Measurements from ENCODE around the gene TLL2.

Gene TLL2

DNA sequence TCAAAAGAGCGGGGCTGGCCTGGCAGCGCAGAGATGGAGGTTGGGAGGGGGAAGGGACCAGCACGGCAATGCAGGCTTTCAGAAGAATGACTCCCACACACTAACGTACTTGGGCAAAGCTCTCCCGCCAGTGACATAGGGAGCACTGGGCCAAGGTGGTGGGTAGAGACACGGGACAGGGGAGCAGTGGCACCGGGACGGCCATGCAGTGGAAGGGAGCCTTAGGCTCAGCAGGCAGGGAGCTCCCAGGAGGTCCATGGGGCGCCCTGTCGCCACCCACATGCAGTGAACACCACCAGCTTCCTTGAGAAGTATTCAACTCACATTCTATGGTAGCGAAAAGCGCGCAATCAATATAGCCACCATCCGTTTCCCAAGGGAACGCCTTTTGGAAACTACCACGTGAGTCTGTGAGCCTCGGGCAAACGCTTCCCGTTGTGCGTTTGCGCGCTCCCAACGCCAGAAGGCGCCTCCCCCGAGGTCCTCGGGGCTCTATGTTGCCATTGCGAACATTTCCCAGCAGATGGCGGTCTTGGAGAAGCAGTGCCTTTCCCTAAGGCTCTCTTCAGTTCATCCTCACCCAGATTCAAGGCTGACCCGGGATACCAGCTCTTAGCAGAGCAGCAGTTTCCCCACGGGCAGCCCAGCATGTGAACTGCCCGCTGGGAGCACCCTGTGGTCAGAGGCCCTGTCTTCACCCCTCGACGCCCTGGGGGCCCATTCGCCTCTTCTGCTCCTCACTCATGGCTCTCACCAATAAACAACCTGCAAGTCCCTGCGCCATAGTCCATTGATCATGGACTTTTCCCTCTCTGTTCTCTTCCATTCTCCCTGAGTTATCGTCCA lies 138.5 kb downstream of the TLL2 start:
- H3K4me3 ChIP-seq (ENCODE audit: low read depth, low read length) = peak overlapping the region; percentile 46
- DNase-seq (ENCODE audit: low read depth) = peak; percentile 72
- TF ChIP-seq, protein P1, sequence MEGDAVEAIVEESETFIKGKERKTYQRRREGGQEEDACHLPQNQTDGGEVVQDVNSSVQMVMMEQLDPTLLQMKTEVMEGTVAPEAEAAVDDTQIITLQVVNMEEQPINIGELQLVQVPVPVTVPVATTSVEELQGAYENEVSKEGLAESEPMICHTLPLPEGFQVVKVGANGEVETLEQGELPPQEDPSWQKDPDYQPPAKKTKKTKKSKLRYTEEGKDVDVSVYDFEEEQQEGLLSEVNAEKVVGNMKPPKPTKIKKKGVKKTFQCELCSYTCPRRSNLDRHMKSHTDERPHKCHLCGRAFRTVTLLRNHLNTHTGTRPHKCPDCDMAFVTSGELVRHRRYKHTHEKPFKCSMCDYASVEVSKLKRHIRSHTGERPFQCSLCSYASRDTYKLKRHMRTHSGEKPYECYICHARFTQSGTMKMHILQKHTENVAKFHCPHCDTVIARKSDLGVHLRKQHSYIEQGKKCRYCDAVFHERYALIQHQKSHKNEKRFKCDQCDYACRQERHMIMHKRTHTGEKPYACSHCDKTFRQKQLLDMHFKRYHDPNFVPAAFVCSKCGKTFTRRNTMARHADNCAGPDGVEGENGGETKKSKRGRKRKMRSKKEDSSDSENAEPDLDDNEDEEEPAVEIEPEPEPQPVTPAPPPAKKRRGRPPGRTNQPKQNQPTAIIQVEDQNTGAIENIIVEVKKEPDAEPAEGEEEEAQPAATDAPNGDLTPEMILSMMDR (IDR thresholded peaks at IDR 0.05; ENCODE audit: control insufficient read depth, extremely low read depth, insufficient read depth) = peak; percentile 98

DNA sequence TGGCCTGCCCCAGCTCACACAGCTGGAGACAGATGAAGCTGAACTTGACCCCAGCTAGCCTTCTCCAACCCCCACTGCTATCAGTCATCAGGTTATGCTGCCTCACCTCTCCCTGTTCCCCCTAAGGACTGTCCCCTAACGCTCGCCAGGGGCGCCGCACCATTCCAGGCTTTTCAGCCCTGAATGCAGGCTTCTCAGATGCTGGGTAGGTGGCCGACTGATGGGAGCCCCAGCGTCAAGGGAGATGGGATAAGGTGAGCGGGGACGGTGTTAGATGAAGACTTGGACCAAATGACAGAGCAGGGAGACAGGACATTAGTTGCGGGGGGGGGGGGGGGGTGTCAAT lies 139.1 kb downstream of the TLL2 start:
- H3K4me3 ChIP-seq (ENCODE audit: low read depth, low read length) = peak overlapping the region; percentile 46; the same call in 1 of the 2 replicates
- TF ChIP-seq, protein P1 (IDR thresholded peaks at IDR 0.05; ENCODE audit: control insufficient read depth, extremely low read depth, insufficient read depth) = no peak
- DNase-seq (ENCODE audit: low read depth) = no peak

DNA sequence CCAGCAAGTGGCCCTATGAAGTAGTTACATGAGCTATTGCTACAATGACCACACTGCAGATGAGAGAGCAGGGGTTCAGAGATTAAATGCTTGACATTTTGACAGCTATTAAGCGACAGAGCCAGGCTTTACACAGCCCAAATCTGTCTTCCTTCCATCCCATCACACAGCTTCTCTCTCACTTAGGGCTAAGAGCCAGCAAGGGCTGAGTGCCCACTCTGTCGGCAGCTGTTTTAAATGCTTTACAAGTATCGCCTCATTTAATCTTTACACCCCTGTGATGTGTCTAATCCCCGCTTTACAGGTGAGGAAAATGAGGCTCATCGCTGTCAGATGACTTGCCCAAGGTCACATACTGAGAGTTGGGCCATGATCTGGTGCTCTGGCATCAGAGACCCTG lies 139.7 kb downstream of the TLL2 start:
- no peak overlapping the region for H3K4me3 ChIP-seq (ENCODE audit: low read depth, low read length)
- TF ChIP-seq, protein P1 (IDR thresholded peaks at IDR 0.05; ENCODE audit: control insufficient read depth, extremely low read depth, insufficient read depth) = no peak
- DNase-seq (ENCODE audit: low read depth) = no peak

DNA sequence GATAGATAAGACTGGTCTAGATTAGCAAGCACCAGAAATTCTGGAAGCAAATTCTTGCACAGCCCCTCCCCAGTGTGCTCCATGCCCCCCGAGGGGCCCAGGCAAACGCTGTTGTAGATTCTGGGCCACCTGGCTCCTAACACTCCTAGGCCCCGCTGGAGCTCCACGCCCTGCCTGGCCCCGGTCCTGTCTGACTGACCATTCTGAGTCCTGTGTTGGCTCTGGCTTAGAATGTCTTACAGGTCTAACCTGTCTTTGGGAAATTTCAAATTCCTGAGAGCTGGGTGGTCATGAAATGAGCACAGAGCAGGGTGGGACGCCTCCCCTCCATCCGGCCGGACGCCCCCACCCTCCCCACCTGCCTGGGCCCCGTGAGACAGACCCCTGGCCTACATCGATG lies 142.4 kb downstream of the TLL2 start:
- H3K4me3 ChIP-seq (ENCODE audit: low read depth, low read length) = no peak overlapping the region
- TF ChIP-seq, protein P1 (IDR thresholded peaks at IDR 0.05; ENCODE audit: control insufficient read depth, extremely low read depth, insufficient read depth) = no peak
- no peak for DNase-seq (ENCODE audit: low read depth)

DNA sequence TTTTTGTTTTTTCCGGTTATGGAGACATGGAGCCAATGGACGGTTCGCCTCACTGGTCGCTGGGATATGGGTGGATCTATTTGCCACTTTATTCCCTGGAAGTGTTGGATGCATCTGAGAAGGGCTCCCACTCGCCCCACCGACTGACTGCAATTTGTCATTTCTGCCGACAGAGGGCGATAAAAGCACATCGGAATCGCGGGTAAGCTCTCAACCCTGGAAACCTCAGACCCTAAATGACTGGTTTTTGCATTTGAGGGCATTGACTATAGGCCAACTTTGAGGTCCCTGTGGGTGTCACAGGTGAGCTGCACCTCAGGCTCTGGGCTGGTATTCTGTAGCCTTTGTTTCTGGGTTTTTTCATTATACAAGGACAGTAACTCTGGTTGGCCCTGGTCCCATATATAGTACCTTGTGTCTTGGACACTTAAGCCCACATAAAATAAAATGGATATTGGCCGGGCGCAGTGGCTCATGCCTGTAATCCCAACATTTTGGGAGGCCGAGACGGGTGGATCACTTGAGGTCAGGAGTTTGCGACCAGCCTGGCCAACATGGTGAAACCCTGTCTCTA lies 143.1 kb downstream of the TLL2 start:
- TF ChIP-seq, protein P1 (IDR thresholded peaks at IDR 0.05; ENCODE audit: control insufficient read depth, extremely low read depth, insufficient read depth) = peak; percentile 88
- no peak overlapping the region for H3K4me3 ChIP-seq (ENCODE audit: low read depth, low read length)
- DNase-seq (ENCODE audit: low read depth) = no peak

DNA sequence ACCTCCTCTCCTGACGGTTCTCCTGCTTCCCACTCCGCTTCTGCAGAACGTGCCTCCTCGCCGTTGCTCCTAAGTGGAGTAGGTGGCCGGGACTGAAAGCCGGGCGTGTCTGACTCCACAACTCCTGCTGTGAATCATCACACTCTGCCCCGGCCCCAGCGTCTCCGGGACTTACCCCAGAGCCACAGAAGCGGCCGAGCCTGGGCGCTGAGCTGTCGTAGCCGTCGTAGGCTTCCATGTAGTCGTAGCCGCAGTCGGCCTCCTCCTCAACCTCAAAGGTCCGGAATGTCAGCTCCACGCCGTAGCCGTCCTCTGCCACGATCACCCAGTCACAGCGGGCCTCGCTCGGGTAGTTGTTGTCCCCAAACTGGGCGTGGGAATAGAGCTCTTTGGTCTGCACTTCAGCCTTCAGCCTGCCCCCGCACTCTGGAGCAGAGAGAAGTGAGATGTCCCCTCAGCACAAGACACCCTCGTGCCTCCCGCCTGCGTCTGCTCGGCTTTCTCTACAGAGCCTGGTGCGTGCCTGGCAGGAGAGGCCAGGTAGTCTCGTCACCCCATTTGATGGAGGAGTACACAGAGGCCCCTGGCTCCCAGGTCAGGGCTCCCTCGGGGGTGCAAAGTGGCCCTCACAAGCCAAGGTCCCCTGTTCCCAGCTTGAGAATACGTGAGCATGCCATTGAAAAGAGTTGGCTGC lies 143.7 kb downstream of the TLL2 start:
- no peak overlapping the region for H3K4me3 ChIP-seq (ENCODE audit: low read depth, low read length)
- TF ChIP-seq, protein P1 (IDR thresholded peaks at IDR 0.05; ENCODE audit: control insufficient read depth, extremely low read depth, insufficient read depth) = no peak
- no peak for DNase-seq (ENCODE audit: low read depth)
